Thymus (tissue), 11 donors: ENCODE measurements around the gene S100A3. TPM values are rescaled to one million over a fixed set of nuclear protein-coding genes. Genes with fewer than 3 reads are reported as not detected.

Source experiments
- DNase-seq, 9 donors: peaks; one replicate each; pipeline ENCODE4 v3.0.0-alpha.2; 2013; ENCODE audit warnings: low spot score in 9 of 9, low read depth in 6 of 9, missing footprints in 1 of 9
- H3K27ac ChIP-seq, 2 donors: one replicate each; pipeline ENCODE4 v1.5.1; 2013; ENCODE audit warnings: control low read depth in 1 of 2, low read depth in 1 of 2, low read length in 1 of 2, mild to moderate bottlenecking in 1 of 2, moderate library complexity in 1 of 2
- H3K27me3 ChIP-seq, 2 donors: one replicate each; pipeline ENCODE4 v1.5.1; 2013; ENCODE audit warnings: low read length in 1 of 2; ENCODE audit not compliant: control insufficient read depth in 2 of 2, insufficient read depth in 1 of 2
- H3K36me3 ChIP-seq, 2 donors: one replicate each; pipeline ENCODE4 v1.5.1; 2013; ENCODE audit warnings: low read length in 1 of 2, mild to moderate bottlenecking in 1 of 2, moderate library complexity in 1 of 2; ENCODE audit not compliant: control insufficient read depth in 2 of 2, insufficient read depth in 2 of 2
- H3K4me1 ChIP-seq, 2 donors: one replicate each; pipeline ENCODE4 v1.5.1; 2013; ENCODE audit warnings: low read length in 2 of 2; ENCODE audit not compliant: control insufficient read depth in 2 of 2, insufficient read depth in 2 of 2
- H3K4me3 ChIP-seq, 2 donors: one replicate each; pipeline ENCODE4 v1.5.1; 2013; ENCODE audit warnings: low read length in 2 of 2, control low read depth in 1 of 2, mild to moderate bottlenecking in 1 of 2
- H3K9me3 ChIP-seq, 2 donors: one replicate each; pipeline ENCODE4 v1.5.1; 2013; ENCODE audit warnings: low read length in 1 of 2, mild to moderate bottlenecking in 1 of 2; ENCODE audit not compliant: control insufficient read depth in 2 of 2, insufficient read depth in 1 of 2
- WGBS: extraction: QIAGEN DNeasy Blood & Tissue Kit; methylation state at CpG from one replicate; pipeline ENCODE4 v1.1.7; 2013; 5-methylcytosine and 5-hydroxymethylcytosine counted together
- polyA plus RNA-seq: library from polyadenylated mRNA; stranded (reverse); fragments of 200-250 nt; gene quantifications from one replicate; pipeline ENCODE4 v1.2.3, GENCODE V29; 2013
- total RNA-seq: library from RNA; stranded (reverse); fragments of 120-200 nt; gene quantifications from one replicate; pipeline ENCODE4 v1.2.4, GENCODE V29; 2013
- donor health status: healthy.

The S100A3 gene
- total and polyA plus RNA-seq, 2 donors: 0.38 to 2.6 TPM

- no peaks in the 10 kb centered on the region for H3K36me3 ChIP-seq
- no peaks in the 10 kb centered on the region for H3K27me3 ChIP-seq
- H3K9me3 ChIP-seq: no peaks in the 10 kb centered on the region
- no peak overlapping the region for H3K27ac ChIP-seq
- H3K4me3 ChIP-seq: no peak overlapping the region
- peaks cover 0 to 3% of the 10 kb centered on the region in 2 donors for H3K4me1 ChIP-seq
- WGBS: 80% methylated on average over 4 of the region's 4 CpGs
- peak in 3 of 9 donors; percentile 33 to 61 (median 56) for DNase-seq
Measured at GRCh38 chr1:153509729-153510354, 39.2 kb downstream of the S100A3 start.

- no peak overlapping the region for H3K27ac ChIP-seq
- DNase-seq: no peak
- no peak overlapping the region for H3K4me3 ChIP-seq
- no peaks in the 10 kb centered on the region for H3K27me3 ChIP-seq
- H3K36me3 ChIP-seq: no peaks in the 10 kb centered on the region
- peaks cover 0 to 3% of the 10 kb centered on the region in 2 donors for H3K4me1 ChIP-seq
- 94% methylated on average over 3 of the region's 3 CpGs for WGBS
- H3K9me3 ChIP-seq: no peaks in the 10 kb centered on the region
Measured at GRCh38 chr1:153509036-153509435, 40.0 kb downstream of the S100A3 start.

GRCh38 chr1:153507926-153508583 lies 41.0 kb downstream of the S100A3 start:
- H3K9me3 ChIP-seq: no peaks in the 10 kb centered on the region
- H3K27me3 ChIP-seq: no peaks in the 10 kb centered on the region
- no peak overlapping the region for H3K4me3 ChIP-seq
- no peak for DNase-seq
- H3K36me3 ChIP-seq: no peaks in the 10 kb centered on the region
- 93% methylated on average over 11 of the region's 11 CpGs for WGBS
- H3K4me1 ChIP-seq: peaks cover 0 to 3% of the 10 kb centered on the region in 2 donors
- H3K27ac ChIP-seq: no peak overlapping the region

- no peak overlapping the region for H3K27ac ChIP-seq
- 87% methylated on average over 7 of the region's 7 CpGs for WGBS
- peaks cover 0 to 3% of the 10 kb centered on the region in 2 donors for H3K4me1 ChIP-seq
- DNase-seq: no peak
- H3K9me3 ChIP-seq: no peaks in the 10 kb centered on the region
- no peak overlapping the region for H3K4me3 ChIP-seq
- H3K27me3 ChIP-seq: no peaks in the 10 kb centered on the region
- H3K36me3 ChIP-seq: no peaks in the 10 kb centered on the region
Measured at GRCh38 chr1:153506831-153507413, 42.1 kb downstream of the S100A3 start.

- Histone ChIP-seq H3K4me1 (peaks cover 0 to 3% of the 10 kb centered on the region in 2 donors), H3K4me3 (no peak overlapping the region), H3K9me3 (no peaks in the 10 kb centered on the region), H3K36me3 (no peaks in the 10 kb centered on the region), H3K27me3 (no peaks in the 10 kb centered on the region), H3K27ac (no peak overlapping the region)
- no peak for DNase-seq
- WGBS: 96% methylated on average over 5 of the region's 5 CpGs
Measured at GRCh38 chr1:153506386-153506785, 42.7 kb downstream of the S100A3 start.

GRCh38 chr1:153505576-153505975 lies 43.5 kb downstream of the S100A3 start:
- Histone ChIP-seq H3K9me3 (no peaks in the 10 kb centered on the region), H3K4me1 (no peaks in the 10 kb centered on the region), H3K27ac (no peak overlapping the region), H3K4me3 (no peak overlapping the region), H3K36me3 (no peaks in the 10 kb centered on the region), H3K27me3 (no peaks in the 10 kb centered on the region)
- 89% methylated on average over 1 of the region's 1 CpG for WGBS
- no peak for DNase-seq

- Histone ChIP-seq H3K4me1 (no peaks in the 10 kb centered on the region), H3K27ac (no peak overlapping the region), H3K4me3 (no peak overlapping the region), H3K9me3 (no peaks in the 10 kb centered on the region), H3K36me3 (no peaks in the 10 kb centered on the region), H3K27me3 (no peaks in the 10 kb centered on the region)
- no peak for DNase-seq
- 90% methylated on average over 3 of the region's 3 CpGs for WGBS
Measured at GRCh38 chr1:153503766-153504165, 45.3 kb downstream of the S100A3 start.

- H3K4me3 ChIP-seq: no peak overlapping the region
- H3K4me1 ChIP-seq: no peaks in the 10 kb centered on the region
- H3K36me3 ChIP-seq: no peaks in the 10 kb centered on the region
- no peak overlapping the region for H3K27ac ChIP-seq
- WGBS: 2% methylated on average over 2 of the region's 2 CpGs
- DNase-seq: no peak
- H3K9me3 ChIP-seq: no peaks in the 10 kb centered on the region
- H3K27me3 ChIP-seq: peaks cover 0 to 3% of the 10 kb centered on the region in 2 donors
Measured at GRCh38 chr1:153498746-153499145, 50.3 kb downstream of the S100A3 start.
